ENCODE data around the gene C19orf81.
"Not testable (repeated sequence)": the region's sequence is repeated elsewhere in the genome, so short reads cannot be mapped to it uniquely, and the experiment has no call there.

The C19orf81 gene

GRCh38 chr19:50649433-50650391 is at the start of gene C19orf81:
Gene C19orf81 (plus strand): TSS chr19:50649445. CDS start chr19:50649445, 0 bp downstream.
- DNase-seq, result no peak

DNA sequence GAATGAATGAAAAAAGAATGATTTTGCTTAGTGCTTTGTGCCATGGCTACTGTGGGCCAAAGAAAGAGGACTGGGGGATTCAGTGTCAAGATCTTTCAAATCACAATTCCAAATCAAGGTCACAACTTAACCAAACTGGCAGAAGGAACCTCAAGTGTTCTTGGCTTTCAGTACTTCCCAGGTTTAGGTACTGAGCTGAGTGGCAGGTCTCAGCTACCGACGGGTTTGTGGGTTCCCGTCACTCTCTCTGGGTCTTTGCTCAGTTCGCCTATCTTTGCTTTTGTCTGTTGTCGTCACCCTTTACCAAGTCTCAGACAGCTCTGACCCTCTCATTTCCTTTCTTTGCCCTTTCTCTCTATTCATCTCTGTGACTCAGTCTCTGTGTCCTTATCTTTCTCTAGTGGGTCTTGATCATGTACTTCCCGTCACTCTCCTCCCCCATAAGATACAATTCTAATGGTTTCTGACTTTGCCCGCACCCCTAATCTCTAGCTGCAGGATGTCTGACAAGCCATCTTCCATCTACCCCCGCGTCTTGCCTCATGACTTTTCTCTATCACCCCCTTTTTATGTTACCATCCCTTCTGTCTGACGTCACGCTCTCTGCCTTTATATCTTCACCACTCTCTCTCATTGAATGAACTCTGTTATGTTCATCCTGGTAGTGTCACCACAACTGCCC is 47.7 kb upstream of the C19orf81 start:
- DNase-seq, result no peak

- DNase-seq, result no peak
These were observed 47.2 kb upstream of the C19orf81 start for GRCh38 chr19:50602089-50602422.

GRCh38 chr19:50602496-50602895 is 46.7 kb upstream of the C19orf81 start:
- no peak for DNase-seq

- DNase-seq, result no peak
These were observed 46.3 kb upstream of the C19orf81 start for GRCh38 chr19:50602935-50603334.

DNA sequence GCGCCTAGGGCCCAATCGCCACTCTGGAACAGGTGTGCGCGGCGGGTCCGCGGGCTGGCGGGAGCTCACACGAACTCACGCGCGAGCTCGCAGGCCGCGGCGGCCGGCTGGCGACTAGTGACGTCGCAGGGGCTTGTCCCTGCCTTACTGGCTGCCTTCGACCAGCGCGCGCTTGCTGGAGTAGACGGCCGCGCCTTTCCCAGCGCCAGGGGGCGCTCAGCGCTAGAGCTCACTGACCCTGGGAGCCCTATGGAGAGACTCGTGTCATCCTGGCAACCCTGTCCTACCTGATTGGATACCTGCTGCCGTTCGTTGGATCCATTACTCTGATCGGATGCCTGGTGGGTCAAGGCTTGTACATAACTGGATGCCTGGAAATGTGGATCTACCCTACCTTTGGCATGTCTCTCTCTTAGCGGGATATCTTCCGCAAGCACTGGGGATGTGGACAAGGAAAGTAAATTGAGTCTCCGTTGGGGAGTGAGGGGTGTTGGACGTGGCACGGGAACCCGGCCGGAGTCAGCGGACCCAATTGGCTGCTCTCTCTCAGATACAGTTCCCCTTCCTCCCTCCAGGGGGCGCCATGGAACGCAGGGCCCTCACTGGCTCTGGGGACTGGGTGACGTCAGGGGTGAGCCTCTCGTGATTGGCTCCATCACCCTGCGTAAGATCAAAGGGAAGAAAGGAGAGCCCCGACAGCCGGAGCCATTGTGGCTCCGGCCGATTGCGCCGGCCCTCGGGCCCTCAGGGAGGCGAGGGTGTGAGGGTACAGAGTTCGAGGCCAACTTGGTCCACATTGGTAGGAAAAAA is 44.8 kb upstream of the C19orf81 start:
- DNase-seq, result not testable (repeated sequence)

DNA sequence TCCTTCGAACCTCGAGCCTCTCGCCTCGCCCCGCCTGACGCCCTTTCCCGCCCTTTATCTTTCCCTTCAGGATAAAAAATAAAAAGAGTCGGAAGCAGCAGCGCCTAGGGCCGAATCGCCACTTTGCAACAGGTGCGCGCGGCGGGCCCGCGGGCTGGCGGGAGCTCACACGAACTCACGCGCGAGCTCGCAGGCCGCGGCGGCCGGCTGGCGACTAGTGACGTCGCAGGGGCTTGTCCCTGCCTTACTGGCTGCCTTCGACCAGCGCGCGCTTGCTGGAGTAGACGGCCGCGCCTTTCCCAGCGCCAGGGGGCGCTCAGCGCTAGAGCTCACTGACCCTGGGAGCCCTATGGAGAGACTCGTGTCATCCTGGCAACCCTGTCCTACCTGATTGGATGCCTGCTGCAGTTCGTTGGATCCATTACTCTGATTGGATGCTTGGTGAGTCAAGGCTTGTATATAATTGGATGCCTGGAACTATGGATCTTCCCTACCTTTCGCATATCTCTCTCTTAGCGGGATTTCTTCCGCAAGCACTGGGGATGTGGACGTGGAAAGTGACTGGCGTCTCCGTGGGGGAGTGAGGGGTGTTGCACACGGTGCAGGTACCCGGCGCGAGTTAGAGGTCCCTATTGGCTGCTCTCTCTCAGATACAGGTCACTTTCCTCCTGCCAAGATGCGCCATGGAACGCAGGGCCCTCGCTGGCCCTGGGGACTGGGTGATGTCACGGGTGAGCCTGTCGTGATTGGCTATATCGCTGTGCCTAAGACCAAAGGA is 43.0 kb upstream of the C19orf81 start:
- not testable (repeated sequence) for DNase-seq

DNA sequence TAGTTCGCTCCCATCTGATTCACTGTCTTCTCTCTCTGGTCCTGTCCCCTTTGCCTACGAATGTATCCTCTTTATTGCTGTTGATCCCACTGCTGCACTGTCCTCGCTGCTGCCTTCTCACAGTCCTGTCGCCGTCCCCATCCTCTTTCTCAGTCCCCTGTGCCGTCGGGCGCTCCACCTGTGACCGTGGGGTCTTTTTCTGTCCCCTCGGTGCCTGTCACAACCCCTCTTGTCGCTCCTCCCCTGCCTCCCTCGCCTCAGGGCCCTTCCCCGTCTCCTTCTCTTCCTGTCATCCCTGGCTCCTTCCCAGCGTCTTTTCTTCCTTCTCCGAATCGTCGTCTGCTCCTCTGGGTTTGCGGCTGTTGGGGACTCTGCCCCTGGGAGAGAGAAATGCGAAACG is 41.9 kb upstream of the C19orf81 start:
- DNase-seq, result no peak

DNA sequence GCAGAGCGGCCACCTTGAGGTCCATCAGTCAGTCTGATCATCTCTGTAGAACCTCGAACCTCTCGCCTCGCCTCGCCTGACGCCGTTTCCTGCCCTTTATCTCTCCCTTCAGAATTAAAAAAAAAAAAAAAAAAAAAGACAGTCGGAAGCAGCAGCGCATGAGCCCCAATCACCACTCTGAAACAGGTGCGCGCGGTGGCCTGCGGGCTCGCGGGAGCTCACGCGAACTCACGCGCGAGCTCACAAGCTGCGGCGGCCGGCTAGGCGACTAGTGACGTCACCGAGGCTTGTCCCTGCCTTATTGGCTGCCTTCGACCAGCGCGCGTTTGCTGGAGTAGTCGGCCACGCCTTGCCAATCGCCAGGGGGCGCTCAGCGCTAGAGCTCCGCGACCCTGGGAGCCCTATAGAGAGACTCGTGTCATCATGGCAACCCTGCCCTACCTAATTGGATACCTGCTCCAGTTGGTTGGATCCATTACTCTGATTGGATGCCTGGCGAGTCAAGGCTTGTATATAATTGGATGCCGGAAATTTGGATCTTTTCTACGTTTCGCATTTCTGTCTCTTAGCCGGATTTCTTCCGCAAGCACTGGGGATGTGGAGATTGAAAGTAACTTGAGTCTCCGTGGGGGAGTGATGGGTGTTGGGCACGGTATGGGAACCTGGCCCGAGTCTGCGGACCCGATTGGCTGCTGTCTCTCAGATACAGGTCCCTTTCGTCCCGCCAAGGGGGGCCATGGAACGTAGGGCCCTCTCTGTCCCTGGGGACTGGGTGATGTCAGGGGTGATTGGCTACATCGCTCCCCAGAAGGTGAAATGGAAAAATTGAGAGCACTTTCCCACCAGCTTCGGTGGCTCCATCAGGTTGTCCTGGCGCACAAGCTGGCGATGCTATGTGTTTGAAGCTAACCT is 41.1 kb upstream of the C19orf81 start:
- peak; percentile 68 for DNase-seq

GRCh38 chr19:50612504-50613404 is 36.5 kb upstream of the C19orf81 start:
- not testable (repeated sequence) for DNase-seq

DNA sequence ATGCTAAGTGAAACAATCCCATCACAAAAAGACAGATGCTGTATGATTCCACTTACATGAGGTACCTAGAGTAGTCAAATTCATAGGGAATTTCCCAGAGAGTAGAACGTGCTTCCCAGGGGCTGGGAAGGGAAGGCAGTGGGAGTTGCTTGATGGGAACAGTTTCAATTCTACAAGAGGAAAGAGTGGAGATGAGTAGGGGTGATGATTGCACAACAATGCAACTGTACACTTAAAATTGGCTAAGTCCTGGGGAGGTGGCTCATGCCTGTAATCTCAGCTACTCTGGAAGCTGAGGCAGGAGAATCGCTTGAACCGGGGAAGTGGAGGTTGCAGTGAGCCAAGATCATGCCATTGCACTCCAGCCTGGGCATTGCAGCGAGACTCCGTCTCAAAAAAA is 30.9 kb upstream of the C19orf81 start:
- DNase-seq, result not testable (repeated sequence)

DNA sequence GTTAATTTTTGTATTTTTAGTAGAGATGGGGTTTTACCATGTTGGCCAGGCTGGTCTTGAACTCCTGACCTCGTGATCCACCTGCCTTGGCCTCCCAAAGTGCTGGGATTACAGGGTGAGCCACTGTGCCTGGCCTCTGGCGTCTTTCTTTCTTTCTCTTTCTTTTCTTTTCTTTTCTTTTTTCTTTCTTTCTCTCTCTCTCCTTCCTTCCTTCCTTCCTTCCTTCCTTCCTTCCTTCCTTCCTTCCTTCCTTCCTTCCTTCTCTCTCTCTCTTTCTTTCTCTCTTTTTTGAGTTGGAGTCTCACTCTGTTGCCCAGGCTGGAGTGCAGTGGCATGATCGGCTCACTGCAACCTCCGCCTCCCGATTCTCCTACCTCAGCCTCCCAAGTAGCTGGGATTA is 30.1 kb upstream of the C19orf81 start:
- not testable (repeated sequence) for DNase-seq

- not testable (repeated sequence) for DNase-seq
These were observed 28.8 kb upstream of the C19orf81 start for GRCh38 chr19:50620394-50620906.

- no peak for DNase-seq
These were observed 24.2 kb upstream of the C19orf81 start for GRCh38 chr19:50624949-50625600.

DNA sequence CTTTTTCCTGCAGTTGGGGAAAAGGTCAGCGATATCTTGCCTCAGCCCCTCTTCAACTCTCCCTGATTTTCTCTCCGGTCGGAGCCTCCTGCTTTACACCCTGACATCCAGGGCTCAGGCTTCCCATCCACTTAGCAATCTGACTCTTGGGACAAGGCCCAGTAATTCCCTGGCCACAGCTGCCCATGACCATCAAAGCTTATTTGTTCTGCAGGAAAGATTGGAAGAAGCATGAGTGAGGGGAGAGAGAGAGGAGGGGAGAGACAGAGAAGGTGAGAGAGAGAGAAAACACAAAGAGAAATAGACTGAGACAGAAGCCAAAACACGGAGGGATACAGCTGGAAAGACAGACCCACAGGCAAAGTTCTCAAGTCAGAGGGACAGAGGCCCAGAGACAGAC is 23.2 kb upstream of the C19orf81 start:
- no peak for DNase-seq

DNA sequence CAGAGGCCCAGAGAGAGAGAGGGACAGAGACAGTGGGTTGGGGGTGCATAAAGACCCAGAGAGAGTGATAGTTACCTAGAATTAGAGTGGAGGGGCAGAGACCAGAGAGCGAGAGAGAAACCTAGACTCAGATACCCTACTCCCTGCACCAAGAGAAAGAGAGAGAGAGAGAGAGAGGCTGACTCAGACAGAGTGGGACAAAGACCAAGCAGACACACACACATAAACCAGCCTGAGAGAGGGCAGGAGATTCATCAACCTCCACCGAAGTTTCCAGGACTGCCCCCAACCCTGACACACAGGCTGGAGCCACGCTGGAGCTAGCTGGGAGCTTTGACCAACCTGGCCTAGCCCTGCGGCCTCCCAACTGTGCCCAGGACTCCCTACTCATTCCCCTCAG is 22.4 kb upstream of the C19orf81 start:
- no peak for DNase-seq

DNA sequence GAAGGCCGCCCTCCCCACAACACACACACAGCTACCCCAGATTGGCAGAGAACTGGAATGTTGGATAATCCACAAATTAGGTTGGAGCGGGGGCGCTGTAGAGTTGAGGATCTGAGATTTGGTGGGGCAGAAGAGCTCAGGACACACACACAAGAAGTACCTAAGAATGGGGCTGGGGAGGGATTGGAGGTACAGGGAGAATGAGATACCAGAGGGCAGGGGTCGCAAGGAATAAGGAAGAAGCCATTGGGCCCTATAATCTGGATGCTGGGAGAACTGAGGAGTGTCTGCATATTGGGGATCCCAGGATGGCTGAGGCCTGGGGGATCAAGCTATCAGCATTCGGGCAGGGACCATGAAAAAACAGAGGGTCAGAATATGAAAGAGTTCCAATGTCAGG is 21.1 kb upstream of the C19orf81 start:
- no peak for DNase-seq

DNA sequence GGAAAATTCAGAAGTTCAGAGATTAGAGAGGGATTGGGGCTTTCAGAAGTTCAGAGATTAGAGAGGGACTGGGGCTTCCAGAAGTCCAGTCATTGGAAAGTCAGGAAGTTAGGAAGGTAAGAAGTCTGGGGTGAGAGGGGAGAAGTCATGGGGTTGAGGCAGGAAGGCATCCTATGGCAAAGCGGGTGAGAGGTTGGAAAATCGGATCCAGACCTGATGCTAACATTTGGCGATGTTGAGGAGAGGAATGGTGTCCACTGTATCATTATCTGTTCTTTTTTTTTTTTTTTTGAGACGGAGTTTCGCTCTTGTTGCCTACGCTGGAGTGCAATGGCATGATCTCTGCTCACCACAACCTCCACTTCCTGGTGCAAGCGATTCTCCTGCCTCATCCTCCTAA is 20.7 kb upstream of the C19orf81 start:
- DNase-seq, result no peak

- no peak for DNase-seq
These were observed 20.1 kb upstream of the C19orf81 start for GRCh38 chr19:50629194-50629593.

Data from activated T-cell treated with anti-CD3 and anti-CD28 coated beads, Interleukin-2, amount 50 U/mL, for 1 hour (primary cell).